ENCODE measurements around the gene NPTXR.

DNA sequence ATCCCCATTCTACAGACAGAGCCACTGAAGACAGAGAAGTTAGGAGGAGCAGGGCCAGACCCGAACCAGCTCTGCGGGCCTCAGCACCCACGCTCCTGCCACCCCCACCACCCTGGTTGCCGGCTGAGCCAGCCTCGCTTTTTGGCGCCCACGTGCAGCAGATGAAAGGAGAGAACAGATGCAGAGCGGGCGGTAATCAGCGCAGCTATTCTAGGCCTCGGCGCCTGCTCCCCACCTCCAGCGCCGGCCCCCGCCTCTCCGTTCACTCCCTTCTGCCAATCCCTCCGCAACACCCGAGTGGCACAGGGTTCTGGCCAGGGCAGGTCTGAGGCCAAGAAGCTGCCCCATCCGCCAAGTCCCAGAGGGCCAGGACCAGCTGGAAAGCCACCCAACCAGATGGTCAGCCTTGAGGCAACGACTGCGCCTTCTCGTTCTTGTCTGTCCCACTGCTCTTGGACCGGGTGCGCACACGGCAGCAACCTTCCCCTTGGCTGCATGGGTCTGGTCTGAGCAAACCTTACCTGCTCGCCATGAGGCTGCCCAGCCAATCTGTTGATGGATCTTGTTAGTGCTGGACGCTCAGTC is 66.6 kb downstream of the NPTXR start:
- TF ChIP-seq RAD21 (IDR thresholded peaks at IDR 0.05; ENCODE audit: insufficient read depth, low read depth, low read length) (no peak), EP300 (IDR thresholded peaks at IDR 0.05; ENCODE audit: borderline replicate concordance in 1 of 2, control insufficient read depth in 1 of 2, low read depth in 2 of 2, low read length in 2 of 2) (no peak), SMAD1 (IDR thresholded peaks at IDR 0.05; ENCODE audit: low read depth, partially characterized antibody) (no peak), NR2F1 (conservative IDR thresholded peaks at IDR 0.05) (no peak), FOS (IDR thresholded peaks at IDR 0.05; ENCODE audit: borderline replicate concordance, extremely low read depth, insufficient read length) (no peak), TBL1XR1 (IDR thresholded peaks at IDR 0.05; ENCODE audit: low read depth, low read length) (no peak), STAT1 (conservative IDR thresholded peaks at IDR 0.05) (no peak)
- TF ChIP-seq, protein P1, sequence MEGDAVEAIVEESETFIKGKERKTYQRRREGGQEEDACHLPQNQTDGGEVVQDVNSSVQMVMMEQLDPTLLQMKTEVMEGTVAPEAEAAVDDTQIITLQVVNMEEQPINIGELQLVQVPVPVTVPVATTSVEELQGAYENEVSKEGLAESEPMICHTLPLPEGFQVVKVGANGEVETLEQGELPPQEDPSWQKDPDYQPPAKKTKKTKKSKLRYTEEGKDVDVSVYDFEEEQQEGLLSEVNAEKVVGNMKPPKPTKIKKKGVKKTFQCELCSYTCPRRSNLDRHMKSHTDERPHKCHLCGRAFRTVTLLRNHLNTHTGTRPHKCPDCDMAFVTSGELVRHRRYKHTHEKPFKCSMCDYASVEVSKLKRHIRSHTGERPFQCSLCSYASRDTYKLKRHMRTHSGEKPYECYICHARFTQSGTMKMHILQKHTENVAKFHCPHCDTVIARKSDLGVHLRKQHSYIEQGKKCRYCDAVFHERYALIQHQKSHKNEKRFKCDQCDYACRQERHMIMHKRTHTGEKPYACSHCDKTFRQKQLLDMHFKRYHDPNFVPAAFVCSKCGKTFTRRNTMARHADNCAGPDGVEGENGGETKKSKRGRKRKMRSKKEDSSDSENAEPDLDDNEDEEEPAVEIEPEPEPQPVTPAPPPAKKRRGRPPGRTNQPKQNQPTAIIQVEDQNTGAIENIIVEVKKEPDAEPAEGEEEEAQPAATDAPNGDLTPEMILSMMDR (IDR thresholded peaks at IDR 0.05 in 2 of 3, conservative IDR thresholded peaks at IDR 0.05 in 1 of 3; ENCODE audit: control insufficient read depth in 2 of 3, extremely low read depth in 1 of 3, insufficient read depth in 1 of 3, low read depth in 3 of 3, low read length in 3 of 3) = no peak
- TF ChIP-seq, protein P2, sequence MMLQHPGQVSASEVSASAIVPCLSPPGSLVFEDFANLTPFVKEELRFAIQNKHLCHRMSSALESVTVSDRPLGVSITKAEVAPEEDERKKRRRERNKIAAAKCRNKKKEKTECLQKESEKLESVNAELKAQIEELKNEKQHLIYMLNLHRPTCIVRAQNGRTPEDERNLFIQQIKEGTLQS (IDR thresholded peaks at IDR 0.05; ENCODE audit: borderline replicate concordance, extremely low read depth, low read depth, low read length) = no peak
- TF ChIP-seq, protein P3, sequence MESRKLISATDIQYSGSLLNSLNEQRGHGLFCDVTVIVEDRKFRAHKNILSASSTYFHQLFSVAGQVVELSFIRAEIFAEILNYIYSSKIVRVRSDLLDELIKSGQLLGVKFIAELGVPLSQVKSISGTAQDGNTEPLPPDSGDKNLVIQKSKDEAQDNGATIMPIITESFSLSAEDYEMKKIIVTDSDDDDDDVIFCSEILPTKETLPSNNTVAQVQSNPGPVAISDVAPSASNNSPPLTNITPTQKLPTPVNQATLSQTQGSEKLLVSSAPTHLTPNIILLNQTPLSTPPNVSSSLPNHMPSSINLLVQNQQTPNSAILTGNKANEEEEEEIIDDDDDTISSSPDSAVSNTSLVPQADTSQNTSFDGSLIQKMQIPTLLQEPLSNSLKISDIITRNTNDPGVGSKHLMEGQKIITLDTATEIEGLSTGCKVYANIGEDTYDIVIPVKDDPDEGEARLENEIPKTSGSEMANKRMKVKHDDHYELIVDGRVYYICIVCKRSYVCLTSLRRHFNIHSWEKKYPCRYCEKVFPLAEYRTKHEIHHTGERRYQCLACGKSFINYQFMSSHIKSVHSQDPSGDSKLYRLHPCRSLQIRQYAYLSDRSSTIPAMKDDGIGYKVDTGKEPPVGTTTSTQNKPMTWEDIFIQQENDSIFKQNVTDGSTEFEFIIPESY (IDR thresholded peaks at IDR 0.05) = no peak
- TF ChIP-seq, protein P4, sequence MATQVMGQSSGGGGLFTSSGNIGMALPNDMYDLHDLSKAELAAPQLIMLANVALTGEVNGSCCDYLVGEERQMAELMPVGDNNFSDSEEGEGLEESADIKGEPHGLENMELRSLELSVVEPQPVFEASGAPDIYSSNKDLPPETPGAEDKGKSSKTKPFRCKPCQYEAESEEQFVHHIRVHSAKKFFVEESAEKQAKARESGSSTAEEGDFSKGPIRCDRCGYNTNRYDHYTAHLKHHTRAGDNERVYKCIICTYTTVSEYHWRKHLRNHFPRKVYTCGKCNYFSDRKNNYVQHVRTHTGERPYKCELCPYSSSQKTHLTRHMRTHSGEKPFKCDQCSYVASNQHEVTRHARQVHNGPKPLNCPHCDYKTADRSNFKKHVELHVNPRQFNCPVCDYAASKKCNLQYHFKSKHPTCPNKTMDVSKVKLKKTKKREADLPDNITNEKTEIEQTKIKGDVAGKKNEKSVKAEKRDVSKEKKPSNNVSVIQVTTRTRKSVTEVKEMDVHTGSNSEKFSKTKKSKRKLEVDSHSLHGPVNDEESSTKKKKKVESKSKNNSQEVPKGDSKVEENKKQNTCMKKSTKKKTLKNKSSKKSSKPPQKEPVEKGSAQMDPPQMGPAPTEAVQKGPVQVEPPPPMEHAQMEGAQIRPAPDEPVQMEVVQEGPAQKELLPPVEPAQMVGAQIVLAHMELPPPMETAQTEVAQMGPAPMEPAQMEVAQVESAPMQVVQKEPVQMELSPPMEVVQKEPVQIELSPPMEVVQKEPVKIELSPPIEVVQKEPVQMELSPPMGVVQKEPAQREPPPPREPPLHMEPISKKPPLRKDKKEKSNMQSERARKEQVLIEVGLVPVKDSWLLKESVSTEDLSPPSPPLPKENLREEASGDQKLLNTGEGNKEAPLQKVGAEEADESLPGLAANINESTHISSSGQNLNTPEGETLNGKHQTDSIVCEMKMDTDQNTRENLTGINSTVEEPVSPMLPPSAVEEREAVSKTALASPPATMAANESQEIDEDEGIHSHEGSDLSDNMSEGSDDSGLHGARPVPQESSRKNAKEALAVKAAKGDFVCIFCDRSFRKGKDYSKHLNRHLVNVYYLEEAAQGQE (IDR thresholded peaks at IDR 0.05; ENCODE audit: low read depth, low read length) = no peak
- TF ChIP-seq, protein P5, sequence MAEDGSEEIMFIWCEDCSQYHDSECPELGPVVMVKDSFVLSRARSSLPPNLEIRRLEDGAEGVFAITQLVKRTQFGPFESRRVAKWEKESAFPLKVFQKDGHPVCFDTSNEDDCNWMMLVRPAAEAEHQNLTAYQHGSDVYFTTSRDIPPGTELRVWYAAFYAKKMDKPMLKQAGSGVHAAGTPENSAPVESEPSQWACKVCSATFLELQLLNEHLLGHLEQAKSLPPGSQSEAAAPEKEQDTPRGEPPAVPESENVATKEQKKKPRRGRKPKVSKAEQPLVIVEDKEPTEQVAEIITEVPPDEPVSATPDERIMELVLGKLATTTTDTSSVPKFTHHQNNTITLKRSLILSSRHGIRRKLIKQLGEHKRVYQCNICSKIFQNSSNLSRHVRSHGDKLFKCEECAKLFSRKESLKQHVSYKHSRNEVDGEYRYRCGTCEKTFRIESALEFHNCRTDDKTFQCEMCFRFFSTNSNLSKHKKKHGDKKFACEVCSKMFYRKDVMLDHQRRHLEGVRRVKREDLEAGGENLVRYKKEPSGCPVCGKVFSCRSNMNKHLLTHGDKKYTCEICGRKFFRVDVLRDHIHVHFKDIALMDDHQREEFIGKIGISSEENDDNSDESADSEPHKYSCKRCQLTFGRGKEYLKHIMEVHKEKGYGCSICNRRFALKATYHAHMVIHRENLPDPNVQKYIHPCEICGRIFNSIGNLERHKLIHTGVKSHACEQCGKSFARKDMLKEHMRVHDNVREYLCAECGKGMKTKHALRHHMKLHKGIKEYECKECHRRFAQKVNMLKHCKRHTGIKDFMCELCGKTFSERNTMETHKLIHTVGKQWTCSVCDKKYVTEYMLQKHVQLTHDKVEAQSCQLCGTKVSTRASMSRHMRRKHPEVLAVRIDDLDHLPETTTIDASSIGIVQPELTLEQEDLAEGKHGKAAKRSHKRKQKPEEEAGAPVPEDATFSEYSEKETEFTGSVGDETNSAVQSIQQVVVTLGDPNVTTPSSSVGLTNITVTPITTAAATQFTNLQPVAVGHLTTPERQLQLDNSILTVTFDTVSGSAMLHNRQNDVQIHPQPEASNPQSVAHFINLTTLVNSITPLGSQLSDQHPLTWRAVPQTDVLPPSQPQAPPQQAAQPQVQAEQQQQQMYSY (CRISPR knock-in tag; IDR thresholded peaks at IDR 0.05) = no peak

All from GM12878 (cell line).